HEK293T (cell line): ENCODE data around the gene SLC24A4.

ENCODE experiments used
- CTCF ChIA-PET: fragments of 350-600 bp; formaldehyde crosslinking; extraction: SDS; loops from one replicate; lab custom pipeline; 2021; ENCODE audit warnings: antibody characterized with exemption, inconsistent platforms; lab: Yijun Ruan, JAX
- POLR2A ChIA-PET: fragments of 350-600 bp; formaldehyde crosslinking; extraction: SDS; loops from one replicate; lab custom pipeline; 2020; ENCODE audit warnings: antibody characterized with exemption, inconsistent platforms; lab: Yijun Ruan, JAX
- DNase-seq: peaks from one replicate; pipeline ENCODE4 v3.0.0; 2012; ENCODE audit warnings: mixed read lengths; ENCODE audit errors: extremely low spot score
- ARNT ChIP-seq: fragments of 450-650 bp; IDR thresholded peaks from 2 replicates; pipeline ENCODE4 v1.6.1; 2017; ENCODE audit warnings: mild to moderate bottlenecking
- BHLHE40 ChIP-seq: fragments of 450-650 bp; IDR thresholded peaks from 2 replicates; pipeline ENCODE4 v1.6.1; 2016; ENCODE audit warnings: mild to moderate bottlenecking, moderate library complexity, borderline replicate concordance
- CTBP1 ChIP-seq: fragments of 450-650 bp; IDR thresholded peaks from 2 replicates; pipeline ENCODE4 v1.6.1; 2016; ENCODE audit warnings: borderline replicate concordance
- ELF4 ChIP-seq: fragments of 450-650 bp; IDR thresholded peaks from 2 replicates; pipeline ENCODE4 v1.6.1; 2017; ENCODE audit warnings: antibody characterized with exemption
- FOXA1 ChIP-seq: fragments of 450-650 bp; IDR thresholded peaks from 2 replicates; pipeline ENCODE4 v1.6.1; 2016; ENCODE audit warnings: mild to moderate bottlenecking
- FOXK2 ChIP-seq: fragments of 450-650 bp; IDR thresholded peaks from 2 replicates; pipeline ENCODE4 v1.6.1; 2016; ENCODE audit warnings: mild to moderate bottlenecking
- FOXM1 ChIP-seq: fragments of 450-650 bp; IDR thresholded peaks from 2 replicates; pipeline ENCODE4 v1.6.1; 2017; ENCODE audit warnings: mild to moderate bottlenecking, borderline replicate concordance
- HDGF ChIP-seq: fragments of 450-650 bp; IDR thresholded peaks from 2 replicates; pipeline ENCODE4 v1.6.1; 2017; ENCODE audit warnings: antibody characterized with exemption, borderline replicate concordance
- L3MBTL2 ChIP-seq: fragments of 450-650 bp; conservative IDR thresholded peaks from 2 replicates; pipeline ENCODE4 v1.6.1; 2016; ENCODE audit warnings: mild to moderate bottlenecking
- LEF1 ChIP-seq: fragments of 450-650 bp; IDR thresholded peaks from 2 replicates; pipeline ENCODE4 v1.6.1; 2017; ENCODE audit warnings: mild to moderate bottlenecking, borderline replicate concordance
- NFRKB ChIP-seq: fragments of 450-650 bp; IDR thresholded peaks from 2 replicates; pipeline ENCODE4 v1.6.1; 2016; ENCODE audit warnings: mild to moderate bottlenecking, moderate library complexity
- PKNOX1 ChIP-seq: fragments of 450-650 bp; IDR thresholded peaks from 2 replicates; pipeline ENCODE4 v1.6.1; 2016
- SP1 ChIP-seq: fragments of 450-650 bp; IDR thresholded peaks from 2 replicates; pipeline ENCODE4 v1.6.1; 2017
- SUZ12 ChIP-seq: fragments of 450-650 bp; IDR thresholded peaks from 2 replicates; pipeline ENCODE4 v1.6.1; 2016; ENCODE audit warnings: mild to moderate bottlenecking
- TARDBP ChIP-seq: fragments of 450-650 bp; IDR thresholded peaks from 2 replicates; pipeline ENCODE4 v1.6.1; 2016
- ZNF384 ChIP-seq: fragments of 450-650 bp; IDR thresholded peaks from 2 replicates; pipeline ENCODE4 v1.6.1; 2016

SLC24A4 gene

GRCh38 chr14:92440345-92441003 is 117.5 kb downstream of the SLC24A4 start:
- TF ChIP-seq CTBP1 (no peak), L3MBTL2 (no peak), TARDBP (no peak), NFRKB (no peak), ELF4 (no peak), ZNF384 (no peak), FOXA1 (no peak), PKNOX1 (no peak), ARNT (no peak), LEF1 (no peak)

GRCh38 chr14:92441751-92442504 is 119.0 kb downstream of the SLC24A4 start:
- ChIA-PET CTCF (interaction anchor here (0.6 kb wide), 1 partner anchor 15 kb away, joined by 3 read pairs; no protein-coding TSS in a partner anchor), POLR2A (no interaction called here)
- TF ChIP-seq BHLHE40 (no peak), L3MBTL2 (no peak), CTBP1 (no peak), SUZ12 (no peak), FOXK2 (no peak), SP1 (no peak), FOXA1 (no peak), FOXM1 (no peak), HDGF (no peak)
- no peak for DNase-seq

More at GRCh38 chr14:92440345-92441003, 117.5 kb downstream of the SLC24A4 start:
- DNase-seq: no peak
- ChIA-PET CTCF (no interaction called here), POLR2A (no interaction called here)

- no peak for TF ChIP-seq ELF4
- TF ChIP-seq BHLHE40: no peak
- TF ChIP-seq CTBP1: no peak
- TF ChIP-seq FOXM1: no peak
- no peak for TF ChIP-seq HDGF
- no peak for TF ChIP-seq ZNF384
- TF ChIP-seq TARDBP: no peak
- TF ChIP-seq SP1: no peak
- TF ChIP-seq PKNOX1: no peak
- no peak for TF ChIP-seq LEF1
- no peak for TF ChIP-seq ARNT
- TF ChIP-seq SUZ12: no peak
- no peak for TF ChIP-seq FOXA1
- no peak for TF ChIP-seq FOXK2
- TF ChIP-seq L3MBTL2: no peak
- no peak for TF ChIP-seq NFRKB
- no peak for DNase-seq
- POLR2A ChIA-PET: no interaction called here
- CTCF ChIA-PET: no interaction called here
These were observed 120.2 kb downstream of the SLC24A4 start for GRCh38 chr14:92443167-92443566.

GRCh38 chr14:92443741-92444140 is 120.8 kb downstream of the SLC24A4 start:
- CTCF ChIA-PET: no interaction called here

GRCh38 chr14:92446771-92447170 is 123.8 kb downstream of the SLC24A4 start:
- TF ChIP-seq SUZ12 (no peak), FOXK2 (no peak), HDGF (no peak), NFRKB (no peak), ZNF384 (no peak), CTBP1 (no peak), TARDBP (no peak), ELF4 (no peak), PKNOX1 (no peak), BHLHE40 (no peak), FOXM1 (no peak), FOXA1 (no peak), SP1 (no peak), LEF1 (no peak), L3MBTL2 (no peak), ARNT (no peak)
- no peak for DNase-seq
- CTCF ChIA-PET: interaction anchor here (1.3 kb wide), 1 partner anchor 10 kb away, joined by 7 read pairs; no protein-coding TSS in a partner anchor
- POLR2A ChIA-PET: no interaction called here

More at GRCh38 chr14:92443741-92444140, 120.8 kb downstream of the SLC24A4 start:
- TF ChIP-seq FOXK2: no peak
- TF ChIP-seq CTBP1: no peak
- no peak for TF ChIP-seq BHLHE40
- TF ChIP-seq ARNT: no peak
- TF ChIP-seq ELF4: no peak
- TF ChIP-seq SP1: no peak
- TF ChIP-seq ZNF384: no peak
- no peak for TF ChIP-seq L3MBTL2
- no peak for TF ChIP-seq FOXM1
- no peak for TF ChIP-seq PKNOX1
- TF ChIP-seq HDGF: no peak
- TF ChIP-seq LEF1: no peak
- no peak for TF ChIP-seq FOXA1
- no peak for TF ChIP-seq TARDBP
- no peak for TF ChIP-seq SUZ12
- no peak for TF ChIP-seq NFRKB
- POLR2A ChIA-PET: no interaction called here
- DNase-seq: no peak
